ENCODE results near the gene ISL2.

DNA sequence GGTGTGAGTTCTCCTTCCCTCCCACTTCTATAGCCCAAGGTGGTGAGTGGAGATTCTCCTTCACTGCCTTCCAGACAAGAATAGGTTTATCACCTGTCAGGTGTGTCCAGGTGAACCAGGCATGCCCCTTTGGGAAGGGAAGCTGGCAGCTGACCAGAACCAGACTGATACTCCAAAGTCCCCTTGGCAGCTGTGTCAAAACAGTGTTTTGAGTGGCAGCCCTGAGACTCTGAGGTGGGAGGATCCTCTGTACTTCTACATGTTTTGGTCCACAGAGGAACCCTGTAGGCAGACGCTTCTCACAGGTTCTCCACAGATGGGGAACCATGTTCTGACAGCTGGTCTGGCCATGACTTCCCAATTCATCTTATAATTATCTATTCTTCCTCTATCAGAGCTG lies 30.1 kb downstream of the ISL2 start:
- TF ChIP-seq POLR2A (IDR thresholded peaks at IDR 0.05) = no peak
- TF ChIP-seq, protein P1, sequence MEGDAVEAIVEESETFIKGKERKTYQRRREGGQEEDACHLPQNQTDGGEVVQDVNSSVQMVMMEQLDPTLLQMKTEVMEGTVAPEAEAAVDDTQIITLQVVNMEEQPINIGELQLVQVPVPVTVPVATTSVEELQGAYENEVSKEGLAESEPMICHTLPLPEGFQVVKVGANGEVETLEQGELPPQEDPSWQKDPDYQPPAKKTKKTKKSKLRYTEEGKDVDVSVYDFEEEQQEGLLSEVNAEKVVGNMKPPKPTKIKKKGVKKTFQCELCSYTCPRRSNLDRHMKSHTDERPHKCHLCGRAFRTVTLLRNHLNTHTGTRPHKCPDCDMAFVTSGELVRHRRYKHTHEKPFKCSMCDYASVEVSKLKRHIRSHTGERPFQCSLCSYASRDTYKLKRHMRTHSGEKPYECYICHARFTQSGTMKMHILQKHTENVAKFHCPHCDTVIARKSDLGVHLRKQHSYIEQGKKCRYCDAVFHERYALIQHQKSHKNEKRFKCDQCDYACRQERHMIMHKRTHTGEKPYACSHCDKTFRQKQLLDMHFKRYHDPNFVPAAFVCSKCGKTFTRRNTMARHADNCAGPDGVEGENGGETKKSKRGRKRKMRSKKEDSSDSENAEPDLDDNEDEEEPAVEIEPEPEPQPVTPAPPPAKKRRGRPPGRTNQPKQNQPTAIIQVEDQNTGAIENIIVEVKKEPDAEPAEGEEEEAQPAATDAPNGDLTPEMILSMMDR (IDR thresholded peaks at IDR 0.05) = no peak

Data from testis (tissue), 2 donors.